H1 (cell line): ENCODE results near the gene FOXP2. TPM values are rescaled to one million over a fixed set of nuclear protein-coding genes. Genes with fewer than 3 reads are reported as not detected.

Experiments
- CTCF ChIA-PET: fragments of 300-600 bp; sonication (Branson Sonifier 250); formaldehyde crosslinking; loops from one replicate; lab custom pipeline; 2021; ENCODE audit not compliant: partially characterized antibody; lab: Charles Lee
- POLR2A ChIA-PET: fragments of 300-600 bp; sonication (Branson Sonifier 250); formaldehyde crosslinking; loops from one replicate; lab custom pipeline; 2021; ENCODE audit warnings: inconsistent platforms; ENCODE audit not compliant: partially characterized antibody; lab: Charles Lee
- DNase-seq, 2 experiments: peaks; one replicate each; pipeline versions ENCODE4 v3.0.0 to v3.0.0-alpha.2; 2010 to 2022; ENCODE audit warnings: low spot score in 2 of 2, low read depth in 1 of 2, mixed read lengths in 1 of 2
- FAIRE-seq: peaks from 2 replicates; lab custom pipeline; 2011; peaks lifted over from hg19 to GRCh38; lab: Jason Lieb, UNC
- H2AFZ ChIP-seq: 2 replicates; pipeline ENCODE4 v1.8.1; 2012; ENCODE audit warnings: low read length, inconsistent platforms
- H2AK5ac ChIP-seq: 2 replicates; pipeline ENCODE4 v1.6.1; 2013; ENCODE audit warnings: low read depth, low read length
- H2BK120ac ChIP-seq: replicated peaks from 2 replicates; pipeline ENCODE3; 2013; ENCODE audit warnings: low read depth, low read length, inconsistent platforms
- H2BK12ac ChIP-seq: 2 replicates; pipeline ENCODE4 v1.6.1; 2013; ENCODE audit warnings: low read depth, low read length
- H2BK15ac ChIP-seq: 2 replicates; pipeline ENCODE4 v1.6.1; 2013; ENCODE audit warnings: low read length
- H2BK20ac ChIP-seq: 2 replicates; pipeline ENCODE4 v1.6.1; 2013; ENCODE audit warnings: low read length
- H2BK5ac ChIP-seq: 2 replicates; pipeline ENCODE4 v1.6.1; 2013; ENCODE audit warnings: low read depth, low read length
- H3K14ac ChIP-seq: 2 replicates; pipeline ENCODE4 v1.6.1; 2013; ENCODE audit warnings: inconsistent platforms; ENCODE audit not compliant: insufficient read length
- H3K18ac ChIP-seq: 2 replicates; pipeline ENCODE4 v1.6.1; 2013; ENCODE audit warnings: low read length; ENCODE audit errors: extremely low read depth
- H3K23ac ChIP-seq: 2 replicates; pipeline ENCODE4 v1.6.1; 2013; ENCODE audit warnings: inconsistent platforms; ENCODE audit not compliant: insufficient read length
- H3K23me2 ChIP-seq: 2 replicates; pipeline ENCODE4 v1.6.1; 2013; ENCODE audit warnings: low read depth, low read length
- H3K27ac ChIP-seq: 2 replicates; pipeline ENCODE4 v1.6.1; 2011; ENCODE audit warnings: low read depth, low read length, inconsistent platforms
- H3K27me3 ChIP-seq, 4 experiments: replicated peaks in 1 of 4; 1 replicate in 1 of 4; 2 replicates in 3 of 4; pipeline versions ENCODE4 v1.6.1 to v1.8.1; 2011 to 2013; ENCODE audit warnings: low read length in 3 of 4, mild to moderate bottlenecking in 3 of 4, inconsistent platforms in 2 of 4, mixed read lengths in 2 of 4, moderate library complexity in 1 of 4; ENCODE audit not compliant: control insufficient read depth in 3 of 4, insufficient read depth in 3 of 4; ENCODE audit errors: extremely low read depth in 1 of 4
- H3K36me3 ChIP-seq, 4 experiments: 2 replicates each; pipeline versions ENCODE4 v1.6.1 to v1.8.1; 2011 to 2013; ENCODE audit warnings: mild to moderate bottlenecking in 4 of 4, low read length in 3 of 4, moderate library complexity in 2 of 4, control low read depth in 1 of 4, inconsistent platforms in 1 of 4; ENCODE audit not compliant: insufficient read depth in 4 of 4, control insufficient read depth in 2 of 4
- H3K4ac ChIP-seq: replicated peaks from 2 replicates; pipeline ENCODE3; 2013; ENCODE audit warnings: low read length, low read depth, mixed read lengths, inconsistent platforms; ENCODE audit not compliant: insufficient read length
- H3K4me1 ChIP-seq, 4 experiments: replicated peaks in 1 of 4; 1 replicate in 1 of 4; 2 replicates in 3 of 4; pipeline versions ENCODE4 v1.6.1 to v1.8.1; 2011 to 2013; ENCODE audit warnings: low read length in 3 of 4, inconsistent platforms in 2 of 4, mixed read lengths in 1 of 4; ENCODE audit not compliant: insufficient read depth in 4 of 4, control insufficient read depth in 3 of 4
- H3K4me2 ChIP-seq, 2 experiments: 2 replicates each; pipeline versions ENCODE4 v1.6.1 to v1.8.1; 2011 to 2013; ENCODE audit warnings: low read depth in 2 of 2, low read length in 2 of 2, control low read depth in 1 of 2, inconsistent platforms in 1 of 2, mild to moderate bottlenecking in 1 of 2; ENCODE audit not compliant: insufficient read depth in 1 of 2
- H3K4me3 ChIP-seq, 4 experiments: fragments of 200-600, 300-600 bp in 1 of 4; sonication (generic), shearing (Covaris generic), sonication (Bioruptor Twin) in 1 of 4; 2 replicates each; pipeline versions ENCODE4 v1.5.1 to v1.8.1; 2011 to 2016; ENCODE audit warnings: low read length in 4 of 4, low read depth in 3 of 4, control low read depth in 2 of 4, inconsistent platforms in 2 of 4, mild to moderate bottlenecking in 2 of 4, mixed read lengths in 1 of 4, moderate library complexity in 1 of 4; ENCODE audit not compliant: insufficient read depth in 2 of 4; ENCODE audit errors: extremely low read depth in 1 of 4
- H3K56ac ChIP-seq: replicated peaks from 2 replicates; pipeline ENCODE3; 2013; ENCODE audit warnings: low read depth, mild to moderate bottlenecking, mixed read lengths, low read length, inconsistent platforms; ENCODE audit not compliant: insufficient read length
- H3K79me1 ChIP-seq: 2 replicates; pipeline ENCODE4 v1.6.1; 2013; ENCODE audit warnings: low read depth, low read length, control low read depth
- H3K79me2 ChIP-seq, 2 experiments: 2 replicates each; pipeline versions ENCODE4 v1.6.1 to v1.8.1; 2012 to 2013; ENCODE audit warnings: low read length in 2 of 2, mild to moderate bottlenecking in 2 of 2, inconsistent platforms in 1 of 2; ENCODE audit not compliant: insufficient read depth in 2 of 2, control insufficient read depth in 1 of 2
- H3K9ac ChIP-seq, 4 experiments: replicated peaks in 1 of 4; 1 replicate in 1 of 4; 2 replicates in 3 of 4; pipeline versions ENCODE4 v1.6.1 to v1.8.1; 2011 to 2013; ENCODE audit warnings: low read depth in 3 of 4, low read length in 3 of 4, control low read depth in 2 of 4, mild to moderate bottlenecking in 2 of 4, moderate library complexity in 2 of 4, inconsistent platforms in 1 of 4; ENCODE audit errors: extremely low read depth in 1 of 4
- H3K9me3 ChIP-seq, 2 experiments: 2 replicates each; pipeline versions ENCODE4 v1.6.1 to v1.8.1; 2012 to 2013; ENCODE audit warnings: mild to moderate bottlenecking in 2 of 2, moderate library complexity in 2 of 2, control low read depth in 1 of 2, inconsistent platforms in 1 of 2, low read depth in 1 of 2, low read length in 1 of 2, mixed read lengths in 1 of 2; ENCODE audit not compliant: insufficient read depth in 2 of 2
- H4K20me1 ChIP-seq, 2 experiments: replicated peaks in 1 of 2; 2 replicates each; pipeline versions ENCODE3 to v1.8.1; 2011 to 2013; ENCODE audit warnings: inconsistent platforms in 2 of 2, low read length in 2 of 2, mild to moderate bottlenecking in 1 of 2; ENCODE audit not compliant: insufficient read depth in 2 of 2, control insufficient read depth in 1 of 2
- H4K5ac ChIP-seq: 2 replicates; pipeline ENCODE4 v1.6.1; 2013; ENCODE audit warnings: low read length, low read depth, mixed read lengths, inconsistent platforms; ENCODE audit not compliant: insufficient read length
- H4K8ac ChIP-seq: 2 replicates; pipeline ENCODE4 v1.8.0; 2013; ENCODE audit warnings: mild to moderate bottlenecking, moderate library complexity, low read length, inconsistent platforms; ENCODE audit not compliant: insufficient read depth; ENCODE audit errors: extremely low read depth
- H4K91ac ChIP-seq: replicated peaks from 2 replicates; pipeline ENCODE3; 2013; ENCODE audit warnings: low read length, mixed read lengths, inconsistent platforms; ENCODE audit not compliant: insufficient read length
- CHD2 ChIP-seq: IDR thresholded peaks from 2 replicates; pipeline ENCODE4 v1.6.1; 2012; ENCODE audit warnings: low read length, improper control_type of control experiment
- PHF8 ChIP-seq: fragments of 200-600 bp; sonication (generic); conservative IDR thresholded peaks from 2 replicates; pipeline ENCODE4 v1.7.1; 2012; ENCODE audit warnings: low read depth, mild to moderate bottlenecking, inconsistent platforms, low read length, moderate library complexity
- SIRT6 ChIP-seq: IDR thresholded peaks from one replicate; pipeline ENCODE4 v1.7.1; 2012; ENCODE audit warnings: low read length, inconsistent platforms
- WGBS, 2 experiments: shearing (Covaris generic) in 1 of 2; methylation state at CpG; one replicate each; pipeline versions ENCODE4 v1.1.6 to v1.1.7; 2013 to 2015; ENCODE audit warnings: low lambda C conversion rate in 2 of 2, mixed read lengths in 2 of 2, inconsistent platforms in 1 of 2, low coverage in 1 of 2, missing lambda C conversion rate in 1 of 2; ENCODE audit not compliant: insufficient replicate concordance in 2 of 2, insufficient coverage in 1 of 2, insufficient read length in 1 of 2; ENCODE audit errors: extremely low coverage in 1 of 2, missing lambda C conversion rate in 1 of 2; 5-methylcytosine and 5-hydroxymethylcytosine counted together
- polyA plus RNA-seq, 7 experiments: library from polyadenylated mRNA; depleted of rRNA in 3 of 7; stranded (reverse) in 5 of 7; unstranded in 2 of 7; fragments of >200 nt in 5 of 7; fragments of 200-250 nt in 2 of 7; gene quantifications; 1 replicate in 5 of 7; 2 replicates in 1 of 7; 4 replicates in 1 of 7; pipeline versions ENCODE4 v1.2.1 to v1.2.3, GENCODE V29; 2011 to 2013; ENCODE audit warnings: missing spikeins in 2 of 7, mixed read lengths in 2 of 7
- total RNA-seq: library from RNA; stranded (reverse); fragmentation: NEBNext Ultra II Directional; extraction: Animal tissue kit (Norgen Biotek cat#: 25700); gene quantifications from 2 replicates; pipeline ENCODE4 v1.2.1, GENCODE V29; 2021
- TF ChIP-seq, protein P1 (sequence below): IDR thresholded peaks from 2 replicates; pipeline ENCODE4 v1.6.1; 2012; ENCODE audit warnings: inconsistent platforms

Gene FOXP2
- total and polyA plus RNA-seq, 2 of the 8 experiments (the other 6 are each of a cell fraction or from before 2014, with no cell fraction given): 0.09 to 0.43 TPM

DNA sequence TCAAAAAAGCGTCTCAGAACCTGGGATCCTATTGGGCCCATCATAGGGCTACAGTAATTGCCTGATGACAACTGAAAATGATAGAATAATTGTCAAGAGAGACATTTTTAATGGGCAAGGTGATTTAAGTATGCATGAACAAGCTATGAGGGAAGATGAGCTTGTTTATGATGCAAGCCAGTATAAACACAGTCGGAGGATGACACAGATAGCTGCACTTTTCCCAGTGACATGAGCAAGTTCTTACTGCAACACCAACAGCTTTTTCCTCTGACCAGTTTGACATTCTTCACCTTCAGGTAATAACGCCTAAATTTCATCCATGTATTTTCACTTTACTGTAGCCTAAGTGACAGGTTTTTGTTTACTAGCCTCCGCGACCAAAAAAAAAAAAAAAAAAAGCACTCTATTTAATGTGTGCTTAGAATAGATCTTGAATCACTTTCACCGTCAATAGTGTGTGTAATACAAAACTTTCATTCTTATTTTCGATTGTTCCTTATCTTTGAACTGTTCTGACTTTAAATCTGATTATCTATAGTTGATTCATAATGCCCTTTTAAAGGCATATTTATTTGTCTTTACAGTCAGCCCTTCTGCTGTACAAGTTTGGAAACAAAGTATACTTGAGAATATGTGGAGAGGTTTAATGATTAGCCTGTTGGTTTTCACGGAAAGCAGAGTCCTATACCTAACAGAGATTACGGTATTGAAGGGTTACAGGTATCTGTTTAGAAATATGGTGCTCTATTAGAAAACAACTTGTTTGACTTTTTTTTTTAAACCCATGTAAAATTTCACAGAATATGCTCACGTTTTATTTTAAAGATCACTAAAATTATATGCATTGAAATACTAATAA is 1.7 kb downstream of the FOXP2 start:
- Histone ChIP-seq H4K20me1 (no peaks in the 10 kb centered on the region), H2BK15ac (no peak overlapping the region), H3K4me1 (peaks cover 0 to 10% (median 6%) of the 10 kb centered on the region in 4 experiments; a peak in 4 of 7 replicates), H4K5ac (no peak overlapping the region), H2BK5ac (no peak overlapping the region), H4K8ac (no peak overlapping the region), H3K4me2 (no peak overlapping the region), H3K23me2 (no peaks in the 10 kb centered on the region), H3K9me3 (no peaks in the 10 kb centered on the region), H4K91ac (no peak overlapping the region), H2AFZ (no peak overlapping the region), H2BK20ac (no peak overlapping the region), H3K56ac (no peak overlapping the region), H2BK120ac (no peak overlapping the region), H3K18ac (no peak overlapping the region), H2BK12ac (no peak overlapping the region), H3K4me3 (no peak overlapping the region), H3K4ac (no peak overlapping the region), H3K27ac (no peak overlapping the region), H2AK5ac (no peak overlapping the region), H3K9ac (no peak overlapping the region), H3K14ac (no peak overlapping the region), H3K23ac (no peak overlapping the region), H3K79me2 (no peaks in the 10 kb centered on the region), H3K79me1 (no peaks in the 10 kb centered on the region), H3K27me3 (no peaks in the 10 kb centered on the region), H3K36me3 (no peaks in the 10 kb centered on the region)
- no peak for DNase-seq
- FAIRE-seq: no peak
- ChIA-PET CTCF (interaction anchor here (0.6 to 3.3 kb wide), 4 partner anchors 11 to 335 kb away, joined by 3 to 27 read pairs (median 4); no protein-coding TSS in a partner anchor), POLR2A (no interaction called here)
- 89% methylated on average over 10 of the region's 10 CpGs; no CpG with 5 or more reads in 1 of the 2 experiments for WGBS, 2 experiments
- no peak for TF ChIP-seq SIRT6
- no peak for TF ChIP-seq PHF8
- no peak for TF ChIP-seq CHD2
- TF ChIP-seq, protein P1, sequence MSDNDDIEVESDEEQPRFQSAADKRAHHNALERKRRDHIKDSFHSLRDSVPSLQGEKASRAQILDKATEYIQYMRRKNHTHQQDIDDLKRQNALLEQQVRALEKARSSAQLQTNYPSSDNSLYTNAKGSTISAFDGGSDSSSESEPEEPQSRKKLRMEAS: no peak
